ENCODE measurements around the gene STX11. TPM values are rescaled to one million over a fixed set of nuclear protein-coding genes. Genes with fewer than 3 reads are reported as not detected.
A peak's percentile ranks its signal among the peaks of the same experiment; 100 is the strongest.

Gene STX11
- total RNA-seq, 1 experiment from 2014 or later: 1.3 TPM

DNA sequence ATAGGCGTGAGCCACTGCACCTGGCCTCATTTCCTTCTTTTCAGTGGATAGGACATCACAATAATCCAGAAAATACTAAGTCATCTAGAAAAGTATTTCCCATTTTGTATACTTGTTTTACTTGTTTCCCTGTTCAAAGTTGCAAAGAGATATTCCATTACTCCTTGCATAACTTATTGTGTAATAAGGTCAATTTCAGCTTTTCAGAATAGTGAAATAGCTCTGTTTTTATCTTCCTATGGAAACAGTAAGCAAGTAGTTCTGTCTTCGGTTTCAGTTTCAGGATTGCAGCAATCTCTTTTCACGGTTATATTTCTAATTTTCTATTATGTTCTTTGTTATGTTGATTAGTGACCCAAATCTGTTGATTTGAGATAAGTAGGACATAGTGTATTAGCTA lies 6.0 kb downstream of the STX11 start:
- POLR2A ChIA-PET: no interaction called here
- H3K4me1 ChIP-seq: peaks cover 23% of the 10 kb centered on the region; the same call in 1 of the 2 replicates
- peaks cover 6% of the 10 kb centered on the region for H3K36me3 Mint-ChIP-seq (ENCODE audit: insufficient read depth, unreplicated experiment)
- TF ChIP-seq CTCF (IDR thresholded peaks at IDR 0.05; ENCODE audit: insufficient read depth in 1 of 2, low read depth in 1 of 2, low read length in 1 of 2, severe bottlenecking in 1 of 2, unreplicated experiment in 1 of 2): no peak
- H3K4me3 ChIP-seq (ENCODE audit: low read depth, low read length): no peak overlapping the region
- CTCF ChIA-PET: no interaction called here
- H3K27me3 ChIP-seq (replicated peaks; ENCODE audit: control insufficient read depth, insufficient read depth, low read length): no peaks in the 10 kb centered on the region
- no peak for DNase-seq
- no peaks in the 10 kb centered on the region for H3K36me3 ChIP-seq (ENCODE audit: control insufficient read depth, insufficient read depth, low read length)
- intact Hi-C loops (cut with micrococcal nuclease; ENCODE audit: unreplicated experiment): loop anchor here (5.0 kb wide), 1 partner anchor 41 kb away; no protein-coding TSS in a partner anchor
- no peaks in the 10 kb centered on the region for H3K9me3 ChIP-seq
- no peaks in the 10 kb centered on the region for H3K27me3 Mint-ChIP-seq (ENCODE audit: insufficient read depth, unreplicated experiment)
- H3K4me3 Mint-ChIP-seq (ENCODE audit: unreplicated experiment): no peak overlapping the region
- H3K9me3 Mint-ChIP-seq (ENCODE audit: unreplicated experiment): no peaks in the 10 kb centered on the region
- no TSS peak for BruUV-seq (replicated peaks)
- no peak overlapping the region for H3K27ac Mint-ChIP-seq (ENCODE audit: unreplicated experiment)
- H3K4me1 Mint-ChIP-seq (ENCODE audit: low read depth, unreplicated experiment): peaks cover 31% of the 10 kb centered on the region

GRCh38 chr6:144156991-144157390 lies 6.7 kb downstream of the STX11 start:
- H3K36me3 ChIP-seq (ENCODE audit: control insufficient read depth, insufficient read depth, low read length): no peaks in the 10 kb centered on the region
- no peak for TF ChIP-seq CTCF (IDR thresholded peaks at IDR 0.05; ENCODE audit: insufficient read depth in 1 of 2, low read depth in 1 of 2, low read length in 1 of 2, severe bottlenecking in 1 of 2, unreplicated experiment in 1 of 2)
- Mint-ChIP-seq H3K27me3 (ENCODE audit: insufficient read depth, unreplicated experiment) (no peaks in the 10 kb centered on the region), H3K9me3 (ENCODE audit: unreplicated experiment) (no peaks in the 10 kb centered on the region), H3K4me3 (ENCODE audit: unreplicated experiment) (no peak overlapping the region), H3K36me3 (ENCODE audit: insufficient read depth, unreplicated experiment) (peaks cover 6% of the 10 kb centered on the region), H3K27ac (ENCODE audit: unreplicated experiment) (peak overlapping the region; percentile 37), H3K4me1 (ENCODE audit: low read depth, unreplicated experiment) (peaks cover 31% of the 10 kb centered on the region)
- H3K4me3 ChIP-seq (ENCODE audit: low read depth, low read length): no peak overlapping the region
- no TSS peak for BruUV-seq (replicated peaks)
- CTCF ChIA-PET: no interaction called here
- intact Hi-C loops (cut with micrococcal nuclease; ENCODE audit: unreplicated experiment): loop anchor here (5.0 kb wide), 1 partner anchor 40 kb away; no protein-coding TSS in a partner anchor
- POLR2A ChIA-PET: no interaction called here
- DNase-seq: no peak
- H3K4me1 ChIP-seq: peaks cover 23% of the 10 kb centered on the region; the same call in 1 of the 2 replicates
- no peaks in the 10 kb centered on the region for H3K27me3 ChIP-seq (replicated peaks; ENCODE audit: control insufficient read depth, insufficient read depth, low read length)
- H3K9me3 ChIP-seq: no peaks in the 10 kb centered on the region

- H3K9me3 ChIP-seq: no peaks in the 10 kb centered on the region
- POLR2A ChIA-PET: no interaction called here
- Mint-ChIP-seq H3K4me1 (ENCODE audit: low read depth, unreplicated experiment) (peaks cover 31% of the 10 kb centered on the region), H3K4me3 (ENCODE audit: unreplicated experiment) (peak overlapping the region; percentile 29), H3K27ac (ENCODE audit: unreplicated experiment) (peak overlapping the region; percentile 37), H3K27me3 (ENCODE audit: insufficient read depth, unreplicated experiment) (no peaks in the 10 kb centered on the region), H3K36me3 (ENCODE audit: insufficient read depth, unreplicated experiment) (peaks cover 6% of the 10 kb centered on the region), H3K9me3 (ENCODE audit: unreplicated experiment) (no peaks in the 10 kb centered on the region)
- DNase-seq: peak; percentile 54 to 65
- peaks cover 23% of the 10 kb centered on the region; the same call in 1 of the 2 replicates for H3K4me1 ChIP-seq
- no peak for TF ChIP-seq CTCF (IDR thresholded peaks at IDR 0.05; ENCODE audit: insufficient read depth in 1 of 2, low read depth in 1 of 2, low read length in 1 of 2, severe bottlenecking in 1 of 2, unreplicated experiment in 1 of 2)
- no peak overlapping the region for H3K4me3 ChIP-seq (ENCODE audit: low read depth, low read length)
- intact Hi-C loops (cut with micrococcal nuclease; ENCODE audit: unreplicated experiment): loop anchor here (5.0 kb wide), 1 partner anchor 39 kb away; no protein-coding TSS in a partner anchor
- H3K36me3 ChIP-seq (ENCODE audit: control insufficient read depth, insufficient read depth, low read length): no peaks in the 10 kb centered on the region
- BruUV-seq (replicated peaks): no TSS peak
- no peaks in the 10 kb centered on the region for H3K27me3 ChIP-seq (replicated peaks; ENCODE audit: control insufficient read depth, insufficient read depth, low read length)
- CTCF ChIA-PET: no interaction called here
Measured at GRCh38 chr6:144158133-144158532, 7.8 kb downstream of the STX11 start.

Measured in Caco-2 (cell line).